GM23248 (cell line): ENCODE data around the gene ANKS6. TPM values are rescaled to one million over a fixed set of nuclear protein-coding genes. Genes with fewer than 3 reads are reported as not detected.

Experiments
- DNase-seq: peaks from one replicate; pipeline ENCODE4 v3.0.0-alpha.2; 2015
- H2AFZ ChIP-seq: fragments of 200-600 bp; sonication (generic); 2 replicates; pipeline ENCODE4 v1.6.1; 2016; ENCODE audit warnings: antibody characterized with exemption
- H3F3A ChIP-seq: fragments of 200-600 bp; sonication (generic); 2 replicates; pipeline ENCODE4 v1.6.1; 2016; ENCODE audit warnings: mild to moderate bottlenecking, antibody characterized with exemption, mixed run types; ENCODE audit not compliant: insufficient read depth
- H3K27ac ChIP-seq: fragments of 200-600 bp; sonication (generic); 2 replicates; pipeline ENCODE4 v1.5.1; 2016; ENCODE audit warnings: mild to moderate bottlenecking
- H3K27me3 ChIP-seq: fragments of 200-600 bp; sonication (generic); replicated peaks from 2 replicates; pipeline ENCODE4 v1.6.1; 2016; ENCODE audit warnings: mild to moderate bottlenecking; ENCODE audit not compliant: insufficient read depth
- H3K36me3 ChIP-seq: fragments of 200-600 bp; sonication (generic); 2 replicates; pipeline ENCODE4 v1.6.1; 2016; ENCODE audit warnings: low read depth, mild to moderate bottlenecking
- H3K4me1 ChIP-seq: fragments of 200-600 bp; sonication (generic); 2 replicates; pipeline ENCODE4 v1.6.1; 2016; ENCODE audit warnings: mild to moderate bottlenecking; ENCODE audit not compliant: insufficient read depth
- H3K4me2 ChIP-seq: fragments of 200-600 bp; sonication (generic); one replicate; pipeline ENCODE4 v1.6.1; 2016; ENCODE audit warnings: mild to moderate bottlenecking; ENCODE audit not compliant: unreplicated experiment
- H3K4me3 ChIP-seq: fragments of 200-600 bp; sonication (generic); 2 replicates; pipeline ENCODE4 v1.5.1; 2016; ENCODE audit warnings: mild to moderate bottlenecking
- H3K79me2 ChIP-seq: fragments of 200-600 bp; sonication (generic); 2 replicates; pipeline ENCODE4 v1.6.1; 2016; ENCODE audit warnings: mild to moderate bottlenecking; ENCODE audit not compliant: insufficient read depth
- H3K9ac ChIP-seq: fragments of 200-600 bp; sonication (generic); 2 replicates; pipeline ENCODE4 v1.6.1; 2016; ENCODE audit warnings: mild to moderate bottlenecking
- H3K9me2 ChIP-seq: fragments of 200-600 bp; sonication (generic); 2 replicates; pipeline ENCODE4 v1.6.1; 2016; ENCODE audit warnings: mixed run types, mild to moderate bottlenecking, moderate library complexity; ENCODE audit not compliant: insufficient read depth
- H3K9me3 ChIP-seq: fragments of 200-600 bp; sonication (generic); one replicate; pipeline ENCODE4 v1.6.1; 2017; ENCODE audit warnings: low read depth
- H4K20me1 ChIP-seq: fragments of 200-600 bp; sonication (generic); 2 replicates; pipeline ENCODE4 v1.6.0; 2016; ENCODE audit not compliant: insufficient read depth
- EZH2 ChIP-seq: fragments of 200-600 bp; sonication (generic); IDR thresholded peaks from 2 replicates; pipeline ENCODE4 v1.6.1; 2018; ENCODE audit warnings: antibody characterized with exemption, mild to moderate bottlenecking; ENCODE audit not compliant: insufficient read depth, poor library complexity, severe bottlenecking
- EZH2phosphoT487 ChIP-seq: fragments of 200-600 bp; sonication (generic); IDR thresholded peaks from 2 replicates; pipeline ENCODE4 v1.6.1; 2018; ENCODE audit warnings: antibody characterized with exemption, moderate library complexity, mild to moderate bottlenecking, low read depth; ENCODE audit not compliant: insufficient read depth
- WGBS, 2 experiments: methylation state at CpG; one replicate each; pipeline ENCODE4 v1.1.6; 2015 to 2017; ENCODE audit warnings: low lambda C conversion rate in 2 of 2, low coverage in 1 of 2; ENCODE audit errors: missing lambda C conversion rate in 2 of 2; 5-methylcytosine and 5-hydroxymethylcytosine counted together
- in situ Hi-C: fragments of 300-500 bp; cut with MboI; formaldehyde crosslinking; loops from 2 replicates; pipeline ENCODE4 v1.15.0; 2020
- polyA plus RNA-seq: library from polyadenylated mRNA; unstranded; fragments of >200 nt; fragmentation: Nextera tagmentation; extraction: Ambion mirVana; gene quantifications from 2 replicates; pipeline ENCODE4 v1.2.1, GENCODE V29; 2016
- total RNA-seq: library from RNA; depleted of rRNA; stranded (reverse); fragments of >200 nt; shearing (Covaris generic); gene quantifications from 2 replicates; pipeline ENCODE4 v1.2.3, GENCODE V29; 2014

The ANKS6 gene
- total and polyA plus RNA-seq, 2 experiments from 2014 or later, result 7.1 to 26.4 TPM

DNA sequence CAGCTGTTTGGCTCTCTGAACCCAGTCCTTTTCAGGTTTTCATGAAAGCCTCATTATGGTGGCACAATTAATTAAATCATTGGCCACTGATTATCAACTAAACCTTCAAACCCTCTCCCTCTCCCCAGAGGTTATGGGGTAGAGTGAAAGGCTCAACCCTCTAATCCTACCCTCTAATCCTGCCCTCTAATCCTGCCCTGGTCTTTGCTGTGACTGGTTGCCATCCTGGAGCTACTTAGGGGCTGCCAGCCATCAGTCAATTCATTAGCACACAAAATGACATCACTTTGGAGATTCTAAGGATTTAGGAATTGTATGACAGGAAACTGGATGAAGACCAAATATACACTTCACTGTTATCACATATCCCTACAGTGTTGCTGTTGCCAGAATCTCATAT is 36.1 kb downstream of the ANKS6 start:
- Histone ChIP-seq H3K9me2 (no peaks in the 10 kb centered on the region), H3K27me3 (no peaks in the 10 kb centered on the region), H4K20me1 (no peaks in the 10 kb centered on the region), H3K9ac (no peak overlapping the region), H3K4me2 (no peak overlapping the region), H2AFZ (no peak overlapping the region), H3K79me2 (no peaks in the 10 kb centered on the region), H3K27ac (no peak overlapping the region), H3K4me3 (no peak overlapping the region), H3K4me1 (no peaks in the 10 kb centered on the region), H3F3A (no peaks in the 10 kb centered on the region), H3K9me3 (no peaks in the 10 kb centered on the region), H3K36me3 (peaks cover 12% of the 10 kb centered on the region)
- no peak for DNase-seq
- TF ChIP-seq EZH2 (no peak), EZH2phosphoT487 (no peak)
- in situ Hi-C loops, result no loop called here

DNA sequence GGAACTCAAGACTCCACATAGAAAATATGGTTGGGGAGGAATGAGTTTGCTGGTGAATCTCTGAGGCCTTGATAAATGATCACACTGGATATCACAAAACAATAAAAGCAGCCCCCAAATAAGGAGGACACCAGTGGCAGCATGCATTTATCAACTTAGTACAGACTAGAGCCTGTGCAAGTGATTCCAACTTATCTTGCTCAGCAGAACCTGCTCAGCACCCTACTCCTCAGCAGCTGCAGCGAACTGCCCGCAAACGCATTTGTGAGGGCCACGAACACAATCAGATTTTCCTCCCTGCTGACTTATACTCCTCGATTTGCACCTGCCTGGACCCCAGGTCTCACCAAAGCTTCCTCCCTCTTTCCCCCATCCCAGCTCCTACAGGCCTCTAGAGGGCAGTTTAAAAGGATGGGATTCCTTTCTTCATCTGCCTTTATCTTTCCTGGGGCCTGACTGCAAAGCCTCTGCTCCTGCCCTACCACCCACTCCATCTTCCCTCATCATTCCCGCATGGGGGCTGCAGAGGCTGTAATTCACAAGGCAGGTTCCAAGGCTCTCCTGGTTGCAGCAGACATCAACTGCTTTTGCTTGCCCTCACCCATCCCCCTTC is 41.2 kb downstream of the ANKS6 start:
- Histone ChIP-seq H3K36me3 (peaks cover 17% of the 10 kb centered on the region), H3K9me2 (no peaks in the 10 kb centered on the region), H3K27ac (no peak overlapping the region), H3K9ac (no peak overlapping the region), H3K4me3 (no peak overlapping the region), H3K4me1 (no peaks in the 10 kb centered on the region), H4K20me1 (no peaks in the 10 kb centered on the region), H2AFZ (no peak overlapping the region), H3K4me2 (no peak overlapping the region), H3K27me3 (no peaks in the 10 kb centered on the region), H3F3A (no peaks in the 10 kb centered on the region), H3K79me2 (no peaks in the 10 kb centered on the region), H3K9me3 (no peaks in the 10 kb centered on the region)
- DNase-seq, result no peak
- 95% methylated on average over 6 of the region's 6 CpGs for WGBS, 2 experiments
- in situ Hi-C loops, result no loop called here
- TF ChIP-seq EZH2, result no peak
- no peak for TF ChIP-seq EZH2phosphoT487

DNA sequence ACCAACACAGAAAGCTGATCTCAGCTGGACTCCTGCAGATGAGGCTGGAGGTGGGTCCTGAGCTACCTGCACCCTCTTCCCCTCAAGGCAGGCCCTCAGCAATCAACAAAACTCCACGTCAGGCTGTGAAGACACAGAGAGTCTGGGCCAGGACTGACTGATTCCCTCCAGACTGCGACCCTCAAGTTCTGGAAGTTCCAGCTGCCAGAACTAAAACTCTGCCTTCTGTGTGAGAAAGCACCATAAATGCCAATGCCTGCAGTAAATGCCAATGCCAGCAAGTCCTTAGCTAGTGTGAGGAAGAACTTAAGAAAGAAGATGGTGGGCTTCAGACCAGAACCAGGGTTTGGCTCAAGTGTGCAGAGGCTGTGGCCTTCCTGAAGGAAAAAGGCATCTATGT is 45.1 kb downstream of the ANKS6 start:
- H3F3A ChIP-seq, result no peaks in the 10 kb centered on the region
- no peak for DNase-seq
- no peaks in the 10 kb centered on the region for H3K9me3 ChIP-seq
- H3K27me3 ChIP-seq, result no peaks in the 10 kb centered on the region
- H4K20me1 ChIP-seq, result no peaks in the 10 kb centered on the region
- H2AFZ ChIP-seq, result no peak overlapping the region
- no peak overlapping the region for H3K4me2 ChIP-seq
- TF ChIP-seq EZH2phosphoT487, result no peak
- no peak for TF ChIP-seq EZH2
- no peaks in the 10 kb centered on the region for H3K79me2 ChIP-seq
- WGBS, 2 experiments, result 69 to 78% methylated on average over 2 of the region's 2 CpGs
- in situ Hi-C loops, result no loop called here
- no peak overlapping the region for H3K4me3 ChIP-seq
- H3K9me2 ChIP-seq, result no peaks in the 10 kb centered on the region
- peaks cover 13% of the 10 kb centered on the region; the same call in 1 of the 2 replicates for H3K36me3 ChIP-seq
- no peaks in the 10 kb centered on the region for H3K4me1 ChIP-seq
- H3K27ac ChIP-seq, result no peak overlapping the region
- no peak overlapping the region for H3K9ac ChIP-seq

DNA sequence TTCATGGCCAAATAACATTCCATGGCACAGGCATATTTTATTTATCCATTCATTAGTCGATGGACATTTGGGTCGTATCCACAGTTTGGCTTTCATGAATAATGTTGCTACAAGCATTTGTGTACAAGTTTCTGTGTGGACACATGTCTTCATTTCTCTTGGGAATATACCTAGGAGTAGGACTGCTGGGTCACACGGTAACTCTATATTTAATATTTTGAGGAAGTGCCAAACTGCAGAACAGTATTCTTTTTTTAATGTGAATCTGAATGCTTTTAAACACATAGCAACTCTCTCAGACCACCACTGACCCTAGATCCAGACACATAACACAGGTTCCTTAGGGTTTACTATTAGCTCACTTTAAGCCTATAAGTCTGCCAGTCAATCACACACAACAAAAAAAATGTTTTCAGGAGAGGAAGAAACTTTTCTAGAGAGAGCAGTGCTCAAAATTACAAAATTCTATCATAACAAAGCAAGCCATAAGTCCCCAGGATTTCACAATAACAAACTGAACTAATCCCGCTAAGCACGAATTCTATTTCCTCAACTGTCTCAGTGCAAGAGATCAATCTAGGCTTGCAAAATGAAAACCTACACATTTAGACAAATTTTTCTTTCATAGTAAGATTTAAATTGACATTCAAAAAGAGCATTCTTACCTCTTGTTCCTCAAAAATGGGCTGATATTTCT is 45.8 kb downstream of the ANKS6 start:
- no peak overlapping the region for H2AFZ ChIP-seq
- H3K36me3 ChIP-seq, result peaks cover 13% of the 10 kb centered on the region; the same call in 1 of the 2 replicates
- no peak overlapping the region for H3K4me2 ChIP-seq
- H4K20me1 ChIP-seq, result no peaks in the 10 kb centered on the region
- H3K27me3 ChIP-seq, result no peaks in the 10 kb centered on the region
- WGBS, 2 experiments, result 94 to 98% methylated on average over 5 of the region's 5 CpGs
- H3K9ac ChIP-seq, result no peak overlapping the region
- H3K9me2 ChIP-seq, result no peaks in the 10 kb centered on the region
- H3K4me1 ChIP-seq, result no peaks in the 10 kb centered on the region
- no peaks in the 10 kb centered on the region for H3K79me2 ChIP-seq
- H3K4me3 ChIP-seq, result no peak overlapping the region
- no peak overlapping the region for H3K27ac ChIP-seq
- no peak for DNase-seq
- no peak for TF ChIP-seq EZH2phosphoT487
- no peak for TF ChIP-seq EZH2
- no peaks in the 10 kb centered on the region for H3K9me3 ChIP-seq
- no peaks in the 10 kb centered on the region for H3F3A ChIP-seq
- in situ Hi-C loops, result no loop called here
